ENCODE measurements around the gene LYST.

DNA sequence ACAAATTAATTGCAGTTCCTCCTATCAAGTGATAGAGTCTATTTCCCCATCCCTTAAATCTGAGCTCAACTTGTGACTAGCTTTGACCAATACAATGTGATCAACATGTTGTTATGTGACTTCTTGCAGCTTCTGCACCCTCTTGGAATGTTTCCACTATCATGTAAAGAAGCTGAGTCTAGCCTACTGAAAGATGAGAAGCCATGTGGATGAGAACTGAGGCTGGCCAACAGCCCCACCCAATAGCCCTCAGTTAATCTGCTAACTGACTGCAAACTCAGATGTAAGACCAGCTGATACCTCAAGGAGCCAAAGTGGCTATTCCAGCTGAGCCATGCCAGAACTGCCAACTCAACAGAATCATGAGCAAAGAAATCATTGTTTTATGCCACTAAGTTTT, 44.0 kb downstream of the LYST start:
- TF ChIP-seq CTCF (IDR thresholded peaks at IDR 0.05; ENCODE audit: poor library complexity) = no peak
- no peak for TF ChIP-seq EZH2 (IDR thresholded peaks at IDR 0.05; ENCODE audit: borderline replicate concordance)

Measured in hepatocyte (in vitro differentiated cells).